Stimulated activated CD4-positive, alpha-beta T cell treated with anti-CD3 and anti-CD28 coated beads, Interleukin-1b, Interleukin-23, amount 100 ng/mL, for 1 hour (primary cell): ENCODE measurements around the gene PLAC9.

Experiments used
- DNase-seq, 2 donors: peaks; one replicate each; pipeline ENCODE4 v3.0.0-alpha.2; 2020; ENCODE audit warnings: low read depth in 2 of 2

The PLAC9 gene

DNA sequence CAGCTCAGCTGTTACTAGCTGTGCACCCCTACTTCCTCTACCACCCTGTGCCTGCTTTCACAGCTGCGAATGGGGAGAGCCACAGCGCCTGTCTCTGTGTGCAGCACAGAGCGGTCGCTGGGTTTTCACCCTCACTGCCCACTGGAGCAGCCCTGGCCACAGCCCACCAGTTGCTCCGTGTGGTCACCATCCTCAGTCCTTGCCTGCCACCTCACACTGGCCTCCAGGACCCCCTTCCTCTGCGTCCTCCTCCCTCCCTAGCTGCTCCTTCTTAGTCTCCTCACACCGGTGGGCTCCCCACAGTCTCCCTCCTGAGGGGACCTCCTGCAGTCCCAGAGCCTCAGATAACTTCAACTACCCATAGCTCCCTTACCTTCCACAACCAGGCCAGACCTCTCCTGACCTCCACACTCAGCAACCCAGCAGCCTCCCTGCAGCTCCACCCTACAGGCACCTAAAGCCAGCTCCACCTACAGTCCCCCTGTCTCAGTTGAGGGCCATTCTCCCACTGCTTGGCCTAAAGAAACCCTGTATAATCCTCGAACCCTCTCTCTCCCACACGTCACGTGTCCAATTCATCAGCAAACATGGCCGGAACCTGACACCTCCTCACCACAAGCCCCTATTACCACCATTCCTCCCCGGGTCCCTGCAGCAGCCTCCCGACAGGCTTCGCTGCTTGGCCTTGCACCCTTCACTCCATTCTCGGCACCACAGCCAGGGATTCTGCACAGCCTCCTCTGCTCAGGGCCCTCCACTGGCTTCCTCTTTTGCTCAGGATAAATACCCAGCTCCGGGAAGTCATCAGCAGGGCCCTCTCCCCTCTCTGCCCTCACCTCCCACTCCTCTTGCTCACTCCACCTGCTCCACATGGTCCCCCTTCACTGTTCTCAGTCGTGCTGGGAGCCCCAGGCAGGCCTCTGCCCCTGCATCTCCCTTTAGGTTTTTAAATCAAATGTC is 28.1 kb downstream of the PLAC9 start:
- DNase-seq, result no peak

DNA sequence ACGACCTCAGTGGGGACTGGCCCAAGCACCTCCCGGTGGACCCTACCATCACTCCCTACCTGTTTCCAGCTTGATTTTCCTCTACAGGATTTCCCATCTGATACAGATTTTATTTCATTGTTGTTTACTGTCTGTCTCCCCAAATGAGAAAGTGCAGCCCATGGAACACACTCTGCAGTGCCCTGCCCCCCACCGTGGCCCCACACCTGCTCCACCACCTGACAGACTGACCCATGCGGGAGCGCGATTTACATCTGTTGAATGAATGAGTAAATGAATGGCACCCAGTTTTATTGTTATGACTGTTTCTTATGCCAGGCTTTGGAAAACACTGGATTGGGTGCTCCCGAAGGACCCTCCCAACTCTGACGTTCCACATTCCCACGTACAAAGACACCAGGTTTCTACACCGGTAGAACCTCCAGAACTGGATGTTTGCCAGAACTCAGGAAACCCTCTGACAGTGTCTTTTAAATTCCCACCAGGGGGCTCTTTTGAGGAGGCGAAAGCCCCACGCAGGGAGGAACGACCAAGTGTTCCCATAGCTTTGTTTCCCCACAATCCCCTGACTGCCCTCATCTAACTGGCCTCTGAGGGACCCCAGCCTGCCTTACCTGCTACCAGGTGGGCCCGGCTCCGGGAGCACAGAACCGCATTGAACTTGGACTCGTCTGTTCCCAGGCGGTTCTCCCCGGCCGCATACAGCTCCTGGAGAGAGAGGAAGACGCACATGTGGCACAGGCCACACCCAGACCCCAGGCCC is 29.0 kb downstream of the PLAC9 start:
- DNase-seq, result no peak

DNA sequence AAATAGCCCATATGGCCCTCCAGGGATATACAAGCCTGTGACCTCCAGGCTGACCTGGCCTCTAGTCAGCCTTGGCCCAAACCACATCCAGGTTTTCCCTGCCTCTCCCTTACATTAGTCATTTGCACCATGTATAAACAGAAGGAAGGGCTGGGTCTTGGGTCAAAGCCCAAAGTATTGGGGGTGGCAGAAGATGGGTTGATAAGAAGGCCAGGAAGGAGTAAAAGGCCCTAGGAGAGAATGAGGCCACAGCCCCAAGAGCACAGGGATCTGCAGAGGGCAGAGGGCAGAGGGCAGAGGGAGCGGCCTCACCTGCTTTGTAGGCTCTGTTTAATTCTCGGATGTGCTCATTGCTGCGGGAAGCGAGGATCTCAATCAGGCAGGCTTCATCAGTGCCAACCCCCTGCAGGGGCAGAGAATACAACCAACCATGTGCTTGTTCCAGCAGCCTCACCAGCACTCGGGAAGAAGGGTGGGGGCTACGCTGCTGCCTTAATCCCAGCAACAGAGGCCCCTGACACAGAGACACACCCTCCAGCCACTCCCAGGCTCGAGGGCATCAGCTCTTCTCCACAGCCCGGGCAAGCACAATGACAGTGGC is 31.3 kb downstream of the PLAC9 start:
- no peak for DNase-seq

DNA sequence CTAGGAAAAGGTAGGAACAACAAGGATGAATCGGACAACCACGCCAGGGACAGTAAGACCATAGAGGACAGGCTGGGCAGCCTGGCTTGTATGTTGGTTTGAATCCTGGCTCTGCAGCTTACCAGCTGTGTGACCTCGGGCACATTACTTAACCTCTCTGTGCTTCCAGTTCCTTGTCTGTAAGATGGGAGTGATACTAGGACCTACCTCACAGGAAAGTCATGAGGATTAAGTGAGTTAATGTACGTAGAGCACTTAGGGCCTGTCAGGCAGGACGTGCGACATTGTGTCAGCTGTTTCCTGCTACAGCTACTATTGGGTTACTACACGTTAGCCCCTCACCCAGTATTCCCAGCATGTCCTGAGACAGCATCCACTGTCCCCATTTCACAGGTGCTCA is 32.1 kb downstream of the PLAC9 start:
- DNase-seq, result no peak

DNA sequence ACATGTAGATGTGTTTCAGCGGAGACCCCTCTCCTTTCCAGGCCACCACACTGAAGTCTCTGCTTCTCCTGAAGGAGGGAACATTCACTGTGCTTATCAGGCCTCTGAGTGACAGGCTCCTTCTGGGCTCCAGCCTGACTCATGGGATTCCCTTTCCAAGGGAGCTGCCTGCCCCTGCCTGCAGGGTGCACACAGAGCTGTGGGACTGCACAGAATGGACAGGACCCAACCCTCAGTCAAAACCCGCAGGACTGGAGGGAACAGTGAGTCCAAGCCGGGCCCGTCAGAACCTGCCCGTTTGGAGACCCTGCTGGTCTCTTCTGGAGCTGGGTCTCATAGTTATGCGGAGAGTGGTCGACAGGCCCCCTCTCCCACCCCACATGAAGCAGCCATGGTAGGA is 32.6 kb downstream of the PLAC9 start:
- DNase-seq, result no peak

DNA sequence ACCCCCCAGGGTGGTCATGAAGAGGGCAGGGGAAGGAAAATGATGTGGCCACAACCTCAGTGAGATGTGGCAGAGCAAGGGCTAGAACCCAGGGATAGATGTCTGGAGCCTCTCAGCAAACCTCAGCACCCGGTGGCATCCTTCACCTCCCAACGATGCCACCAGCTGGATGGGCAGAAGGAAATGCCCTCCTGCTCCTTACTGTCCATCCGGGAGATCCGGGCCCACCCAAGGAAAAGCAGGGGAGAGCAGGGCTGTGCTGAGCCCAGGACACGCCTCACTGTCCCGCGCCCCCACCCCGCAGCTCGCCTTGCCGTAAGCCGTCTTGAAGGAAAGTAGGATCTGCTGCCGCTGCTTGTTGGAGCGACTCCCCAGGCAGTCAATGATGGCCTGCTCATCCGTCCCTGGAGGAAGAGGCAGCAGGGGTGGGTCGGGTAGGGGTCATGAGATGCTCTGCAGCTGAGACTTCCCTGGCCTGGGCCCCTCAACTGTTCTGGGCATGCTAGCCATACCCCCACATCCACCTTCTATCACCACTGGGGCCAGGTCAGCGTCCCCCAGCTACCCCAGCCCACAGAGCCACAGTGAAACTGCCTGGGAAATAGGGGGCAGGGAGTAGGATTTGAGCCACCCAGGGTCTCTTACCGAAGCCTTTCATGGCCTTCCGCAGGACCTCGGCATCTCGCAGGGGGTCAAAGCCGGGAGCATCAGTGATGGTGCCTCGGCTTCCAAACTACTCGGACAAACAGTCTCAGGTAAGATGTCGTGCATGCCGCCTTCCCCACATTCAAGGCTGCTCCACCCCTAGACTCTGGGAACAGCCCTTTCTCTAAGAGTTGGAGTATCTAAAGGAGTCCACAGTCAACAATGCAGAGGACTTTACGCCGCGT is 34.3 kb downstream of the PLAC9 start:
- DNase-seq, result no peak

DNA sequence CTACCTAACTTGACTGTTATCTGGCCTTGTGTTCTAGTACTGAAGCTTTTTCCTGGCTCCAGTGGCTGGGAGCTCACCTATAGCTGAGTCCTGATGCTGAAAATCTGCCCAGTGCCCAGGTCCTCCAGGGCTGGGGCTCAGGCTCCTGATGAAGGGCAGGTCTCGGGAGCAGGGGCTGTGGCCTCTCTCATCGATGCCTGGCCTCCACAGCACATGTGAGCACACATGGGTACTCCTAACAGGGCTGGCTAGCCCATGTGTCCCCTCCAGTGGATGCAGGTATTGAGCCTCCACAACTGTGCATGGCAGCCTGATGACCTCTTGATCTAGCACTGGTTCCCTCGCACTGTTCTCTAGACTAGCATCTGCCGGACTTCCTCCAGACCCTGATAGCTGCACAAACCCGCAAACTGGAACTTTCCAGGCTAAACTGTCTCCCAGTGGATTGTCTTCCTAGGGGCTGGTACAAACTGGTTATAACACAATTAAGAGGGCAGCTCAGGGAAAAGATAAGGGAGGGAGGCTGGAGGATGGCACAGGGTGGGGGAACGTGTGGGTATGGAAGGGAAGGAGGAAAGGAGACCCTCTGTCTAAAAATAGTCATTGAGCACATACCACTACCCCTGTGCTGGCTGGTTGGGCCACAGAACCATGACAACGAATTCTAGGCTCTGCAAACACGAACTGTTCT is 35.1 kb downstream of the PLAC9 start:
- no peak for DNase-seq

DNA sequence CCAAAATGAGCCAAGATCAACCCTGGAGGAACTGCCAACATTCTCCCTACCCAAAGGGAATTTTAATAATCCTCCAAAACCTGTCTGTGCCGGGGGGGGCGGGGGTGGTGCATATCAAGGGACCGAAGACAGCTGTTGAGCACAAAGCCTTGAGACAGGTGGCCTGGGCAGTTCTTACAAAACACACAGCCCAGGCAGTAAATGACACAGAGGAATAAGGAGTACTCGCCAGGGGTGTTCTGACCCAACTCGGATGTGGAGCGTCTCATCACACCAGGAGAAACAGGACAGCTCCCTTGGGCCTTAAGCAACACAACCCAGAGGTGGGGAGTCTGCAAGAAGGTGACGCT is 35.6 kb downstream of the PLAC9 start:
- DNase-seq, result no peak

DNA sequence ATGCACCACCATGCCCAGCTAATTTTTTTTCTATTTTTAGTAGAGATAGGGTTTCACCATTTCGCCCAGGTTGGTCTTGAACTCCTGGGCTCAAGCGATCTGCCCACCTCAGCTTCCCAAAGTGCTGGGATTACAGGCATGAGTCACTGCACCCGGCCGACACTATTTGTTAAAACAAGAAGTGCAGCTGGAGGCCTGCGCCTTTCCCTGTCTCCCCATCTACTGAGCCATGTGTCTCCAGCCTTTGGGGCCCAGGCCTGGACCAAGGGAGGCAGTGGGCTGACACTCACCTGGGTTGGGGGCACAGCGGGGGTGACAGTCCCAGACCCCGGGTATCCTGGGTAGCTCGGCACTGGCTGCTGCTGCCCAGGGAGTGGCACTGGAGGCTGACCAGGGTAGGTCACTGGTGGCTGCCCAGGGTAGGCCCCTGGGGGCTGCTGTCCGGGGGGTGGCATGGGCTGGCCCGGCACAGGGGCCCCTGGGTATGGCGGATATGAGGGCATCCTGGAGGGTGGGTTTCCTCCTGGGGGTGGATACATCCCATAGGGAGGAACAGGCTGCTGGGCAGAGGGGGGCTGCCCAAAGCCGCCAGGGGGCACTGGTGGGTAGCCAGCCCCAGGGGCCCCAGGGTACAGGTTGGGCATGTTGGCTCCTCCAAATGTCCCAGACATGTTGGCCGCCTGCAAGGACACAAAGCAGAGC is 36.3 kb downstream of the PLAC9 start:
- DNase-seq, result no peak

DNA sequence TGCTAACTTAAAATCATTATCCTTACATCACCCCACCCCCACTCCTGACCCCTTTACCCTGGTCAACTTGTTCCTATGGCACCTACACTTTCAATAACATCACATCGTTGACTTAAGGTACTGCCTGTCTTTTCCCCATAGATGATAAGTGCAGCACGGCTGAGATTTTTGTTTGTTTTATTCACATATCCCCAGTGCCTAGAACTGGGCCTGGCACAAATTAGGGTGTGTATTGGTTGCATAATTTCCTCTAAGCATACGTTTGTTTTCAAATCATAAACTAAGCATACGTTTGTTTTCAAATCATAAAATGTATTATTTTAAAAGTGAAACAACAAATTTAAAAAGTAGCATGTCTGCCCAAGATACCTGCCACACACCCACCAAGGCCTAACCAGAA is 37.5 kb downstream of the PLAC9 start:
- DNase-seq, result no peak

DNA sequence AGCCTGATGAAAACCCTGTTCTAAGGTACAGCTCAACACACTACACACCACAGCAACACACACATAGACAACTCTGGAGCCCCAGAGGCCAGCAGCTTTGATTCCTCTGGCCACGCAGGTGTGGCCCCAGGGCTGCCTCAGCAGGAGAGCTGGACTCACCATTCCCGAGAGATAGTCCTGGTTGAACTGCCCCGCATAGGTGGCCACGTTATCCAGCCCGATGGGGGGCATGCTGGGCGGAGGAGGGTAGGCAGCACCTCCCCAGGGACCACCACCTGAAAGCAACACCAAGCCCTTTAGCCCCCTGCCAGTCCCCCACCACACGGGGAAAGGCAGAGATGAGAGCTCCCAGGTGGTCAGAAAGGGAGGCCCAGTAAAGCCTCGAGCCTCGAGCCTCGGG is 38.1 kb downstream of the PLAC9 start:
- DNase-seq, result no peak

DNA sequence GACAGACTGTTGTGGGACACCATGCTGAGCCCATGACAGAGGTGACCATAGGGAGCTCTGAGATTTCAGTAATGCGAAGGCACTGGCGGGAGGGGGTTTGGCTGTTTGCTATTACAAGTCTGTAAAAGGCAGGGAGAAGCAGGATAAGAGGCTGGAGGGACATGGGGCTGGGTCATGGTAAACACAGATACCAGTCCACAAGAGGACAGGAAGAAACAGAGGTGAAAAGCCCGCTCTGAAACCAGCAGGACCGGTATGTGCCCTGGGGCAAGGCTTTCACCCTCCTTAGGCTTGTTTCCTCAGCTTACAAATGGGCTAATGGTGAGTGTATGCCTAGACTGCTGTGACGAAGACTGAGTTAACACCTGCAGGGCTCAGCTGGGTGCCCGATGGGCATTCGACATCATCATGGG is 38.7 kb downstream of the PLAC9 start:
- DNase-seq, result no peak

DNA sequence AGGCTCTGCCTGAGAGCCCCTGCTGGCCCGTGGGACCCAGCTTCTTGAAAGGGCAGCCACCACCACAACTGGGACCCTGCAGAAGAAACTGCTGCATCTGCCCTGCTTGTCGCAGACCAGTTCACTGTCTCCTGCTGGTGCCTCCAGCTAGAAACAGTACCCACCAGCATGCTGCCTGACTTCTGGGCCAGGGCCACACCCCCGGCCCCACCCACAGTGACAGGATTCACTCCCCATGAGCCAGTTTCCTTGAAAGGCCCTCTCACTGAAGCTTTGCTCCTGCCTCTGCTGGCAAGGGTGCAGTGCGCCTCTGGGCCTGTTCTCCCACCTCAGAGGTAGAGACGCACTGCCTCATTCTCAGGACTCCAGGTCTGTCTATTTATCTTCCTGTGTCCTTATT is 40.4 kb downstream of the PLAC9 start:
- no peak for DNase-seq

DNA sequence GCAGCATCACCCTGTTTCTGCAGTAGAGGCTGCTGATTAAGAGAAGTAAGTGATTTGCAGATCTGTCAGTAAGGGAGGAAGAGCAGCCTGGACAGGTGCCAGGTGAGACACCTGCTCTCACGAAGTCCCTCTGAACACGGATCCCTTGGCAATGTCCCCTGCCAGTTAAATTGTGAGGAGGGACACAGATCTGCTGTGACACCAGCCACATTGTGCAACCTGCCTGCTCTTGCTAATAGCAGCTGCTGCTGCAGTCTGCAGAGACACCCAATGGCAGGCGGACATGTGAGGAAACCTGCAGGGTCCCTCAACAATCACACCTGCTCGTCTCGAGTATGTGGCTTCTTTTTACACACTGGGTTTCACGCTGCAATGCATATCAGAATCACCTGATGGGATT is 40.9 kb downstream of the PLAC9 start:
- DNase-seq, result no peak

DNA sequence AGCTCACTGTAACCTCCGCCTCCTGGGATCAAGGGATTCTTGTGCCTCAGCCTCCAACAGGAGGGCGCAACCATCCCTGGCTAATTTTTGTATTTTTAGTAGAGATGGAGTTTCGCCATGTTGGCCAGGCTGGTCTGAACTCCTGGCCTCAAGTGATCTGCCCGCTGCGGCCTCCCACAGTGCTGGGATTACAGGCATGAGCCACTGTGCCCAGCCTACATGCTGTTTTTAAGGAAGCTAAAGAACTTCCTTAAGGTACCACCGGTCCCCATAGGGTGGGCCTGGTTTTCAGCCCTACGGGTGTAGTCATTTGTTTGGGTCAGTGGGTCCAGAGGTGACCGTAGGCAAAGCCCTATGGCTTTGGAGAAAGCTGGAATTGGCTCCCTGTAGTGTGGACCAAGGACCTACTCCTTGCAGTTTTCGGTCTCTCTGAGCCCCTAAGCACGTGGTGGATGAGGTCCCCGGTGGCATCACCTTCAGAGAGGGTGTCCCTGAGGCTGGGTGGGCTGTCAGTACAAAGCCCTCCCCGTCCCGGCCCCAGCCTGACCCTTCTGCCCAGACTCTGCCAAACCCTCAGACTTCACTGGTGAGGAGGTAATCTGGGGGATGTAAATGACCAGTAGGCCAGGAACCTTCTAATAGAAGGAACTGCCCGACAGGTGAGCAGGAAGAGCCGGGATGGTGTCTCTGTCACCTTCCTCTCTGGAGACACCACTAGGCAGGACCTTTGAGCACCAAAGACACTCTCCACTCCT is 42.3 kb downstream of the PLAC9 start:
- no peak for DNase-seq

DNA sequence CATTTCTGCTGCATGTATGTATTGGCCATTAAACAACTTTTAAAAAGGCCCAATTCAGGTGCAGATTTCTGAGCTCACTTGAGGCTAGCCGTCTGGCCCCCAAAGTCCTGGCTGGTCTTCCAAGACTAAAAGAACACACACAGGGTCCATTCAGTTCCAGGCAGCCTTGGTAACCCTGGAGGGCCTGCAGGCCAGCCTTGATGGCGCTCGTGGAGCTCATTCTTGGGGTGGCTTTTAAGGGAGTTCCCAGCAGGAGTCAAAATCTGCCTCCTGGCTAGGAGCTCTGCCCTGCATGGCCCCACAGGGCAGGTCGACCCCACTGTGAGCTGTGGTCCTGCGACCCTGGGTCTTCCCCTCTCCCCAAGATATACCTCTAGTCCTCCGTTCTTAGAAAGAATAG is 44.0 kb downstream of the PLAC9 start:
- DNase-seq, result no peak

DNA sequence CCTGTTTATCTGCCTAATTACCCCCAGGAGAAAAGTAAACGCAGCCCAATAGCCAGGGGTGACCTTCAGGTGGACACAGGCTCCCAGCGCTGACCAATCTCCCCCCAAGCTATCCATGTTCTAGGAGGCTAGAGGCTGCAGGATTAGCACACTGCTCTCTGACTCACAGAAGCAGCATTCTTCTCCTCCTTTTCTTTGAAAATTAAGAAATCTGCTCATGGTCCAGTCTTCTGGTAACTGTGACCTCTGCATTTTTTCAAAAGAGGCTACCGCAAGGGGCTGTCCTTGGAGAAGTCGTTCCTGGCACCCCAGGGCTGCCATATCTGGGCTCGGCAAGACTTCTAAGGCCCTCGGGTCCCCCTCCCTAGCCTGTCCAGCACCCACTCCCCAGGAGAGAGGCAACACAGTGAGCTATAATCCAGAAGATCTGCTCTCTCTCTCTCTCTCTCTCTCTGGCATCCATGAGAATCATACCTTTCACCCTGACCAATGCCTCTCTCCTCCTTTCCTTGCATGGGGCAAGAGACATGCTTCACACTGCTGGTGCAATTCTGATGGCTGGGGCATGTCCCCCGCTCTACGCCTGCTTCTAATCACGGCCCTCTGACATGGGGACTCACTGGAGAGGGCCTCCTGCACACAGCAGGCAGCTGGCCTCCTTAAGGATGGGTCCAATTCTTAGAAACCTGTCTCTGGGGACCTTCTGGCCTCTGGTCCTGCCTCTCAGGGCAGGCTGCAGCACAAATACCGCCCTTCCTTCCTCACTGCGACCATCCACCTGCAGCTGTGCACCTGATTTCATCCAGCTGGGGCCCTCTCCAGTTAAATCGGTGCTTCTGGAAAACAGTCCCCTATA is 45.5 kb downstream of the PLAC9 start:
- DNase-seq, result no peak

DNA sequence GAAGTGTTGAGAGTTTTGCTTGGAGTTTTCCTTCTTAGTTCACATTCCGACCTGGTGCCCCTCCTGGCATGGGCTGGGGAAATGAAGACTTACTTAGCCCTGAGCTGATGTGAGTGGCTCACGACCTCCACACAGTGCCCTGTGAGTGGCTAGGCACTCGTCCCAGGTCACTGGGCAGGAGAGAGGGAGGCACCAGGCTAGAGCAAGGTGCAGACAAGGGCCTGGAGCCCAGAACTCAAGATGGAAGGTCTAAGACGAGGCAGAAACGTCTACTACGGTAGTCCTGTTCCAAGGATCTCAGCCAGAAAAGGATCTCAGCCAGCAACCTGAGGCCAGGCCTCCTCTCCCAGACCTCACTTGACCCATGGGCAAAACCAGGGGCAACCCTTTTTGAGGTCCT is 50.5 kb downstream of the PLAC9 start:
- no peak for DNase-seq

DNA sequence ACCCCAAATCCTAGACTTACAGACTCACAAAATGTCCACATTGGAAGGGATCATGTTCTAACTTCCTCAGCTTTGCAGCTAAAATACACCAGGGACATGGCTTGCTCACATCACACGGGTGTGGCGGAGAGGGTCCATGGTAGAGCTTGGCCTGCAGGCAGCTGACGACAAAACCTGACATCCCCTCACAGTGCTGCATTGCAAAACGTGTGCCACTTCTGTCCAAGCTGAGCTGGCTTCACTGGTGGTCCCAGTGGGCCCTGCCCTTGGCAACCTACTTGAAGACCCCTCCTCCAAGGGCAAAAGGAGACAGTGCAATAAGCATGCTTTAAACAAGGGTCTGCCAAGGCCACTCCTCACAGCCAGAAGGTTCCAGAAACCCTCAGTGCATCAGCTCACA is 50.9 kb downstream of the PLAC9 start:
- no peak for DNase-seq
